Smooth muscle cell (in vitro differentiated cells): ENCODE measurements around the gene ZMIZ1. TPM values are rescaled to one million over a fixed set of nuclear protein-coding genes. Genes with fewer than 3 reads are reported as not detected.

Source experiments
- DNase-seq: peaks from one replicate; lab custom pipeline; 2025; ENCODE audit not compliant: unreplicated experiment; lab: John Stamatoyannopoulos, UW
- H2AFZ ChIP-seq: fragments of 200-600 bp; sonication (generic); 2 replicates; pipeline ENCODE4 v1.6.0; 2016; ENCODE audit warnings: antibody characterized with exemption, low read depth, mild to moderate bottlenecking
- H3F3A ChIP-seq: fragments of 200-600 bp; sonication (generic); 2 replicates; pipeline ENCODE4 v1.6.0; 2017; ENCODE audit warnings: antibody characterized with exemption, low read depth
- H3K27ac ChIP-seq: fragments of 200-600 bp; sonication (generic); 2 replicates; pipeline ENCODE4 v1.5.1; 2016; ENCODE audit warnings: low read depth, mild to moderate bottlenecking
- H3K27me3 ChIP-seq: fragments of 200-600 bp; sonication (generic); 2 replicates; pipeline ENCODE4 v1.6.1; 2016; ENCODE audit warnings: low read depth, mild to moderate bottlenecking
- H3K36me3 ChIP-seq: fragments of 200-600 bp; sonication (generic); 2 replicates; pipeline ENCODE4 v1.5.1; 2016; ENCODE audit warnings: low read depth
- H3K4me1 ChIP-seq: fragments of 200-600 bp; sonication (generic); 2 replicates; pipeline ENCODE4 v1.5.1; 2016; ENCODE audit warnings: low read depth
- H3K4me2 ChIP-seq: fragments of 200-600 bp; sonication (generic); 2 replicates; pipeline ENCODE4 v1.6.0; 2016; ENCODE audit warnings: mild to moderate bottlenecking
- H3K4me3 ChIP-seq: fragments of 200-600 bp; sonication (generic); 2 replicates; pipeline ENCODE4 v1.5.1; 2016; ENCODE audit warnings: mild to moderate bottlenecking
- H3K79me2 ChIP-seq: fragments of 200-600 bp; sonication (generic); 2 replicates; pipeline ENCODE4 v1.6.0; 2016; ENCODE audit warnings: low read depth, mild to moderate bottlenecking
- H3K9ac ChIP-seq: fragments of 200-600 bp; sonication (generic); 2 replicates; pipeline ENCODE4 v1.6.0; 2016; ENCODE audit warnings: low read depth
- H3K9me3 ChIP-seq: fragments of 200-600 bp; sonication (generic); replicated peaks from 2 replicates; pipeline ENCODE4 v1.5.1; 2016; ENCODE audit warnings: low read depth
- H4K20me1 ChIP-seq: fragments of 200-600 bp; sonication (generic); 2 replicates; pipeline ENCODE4 v1.6.0; 2016; ENCODE audit warnings: low read depth
- WGBS: methylation state at CpG from one replicate; pipeline ENCODE4 v1.1.7; 2016; ENCODE audit warnings: low lambda C conversion rate; 5-methylcytosine and 5-hydroxymethylcytosine counted together
- polyA plus RNA-seq: library from polyadenylated mRNA; unstranded; fragments of >200 nt; fragmentation: Nextera tagmentation; extraction: Ambion mirVana; gene quantifications from 2 replicates; pipeline ENCODE4 v1.2.1, GENCODE V29; 2016
- total RNA-seq: library from RNA; depleted of rRNA; stranded (reverse); fragments of >200 nt; gene quantifications from 2 replicates; pipeline ENCODE4 v1.2.3, GENCODE V29; 2014
- TF ChIP-seq, protein P1 (sequence below): fragments of 200-600 bp; sonication (generic); IDR thresholded peaks from 2 replicates; pipeline ENCODE4 v1.5.1; 2017; ENCODE audit warnings: borderline replicate concordance, mild to moderate bottlenecking, antibody characterized with exemption; ENCODE audit not compliant: insufficient read depth, poor library complexity, severe bottlenecking

The ZMIZ1 gene
- total and polyA plus RNA-seq, 2 experiments from 2014 or later, result 24.2 to 31.3 TPM

DNA sequence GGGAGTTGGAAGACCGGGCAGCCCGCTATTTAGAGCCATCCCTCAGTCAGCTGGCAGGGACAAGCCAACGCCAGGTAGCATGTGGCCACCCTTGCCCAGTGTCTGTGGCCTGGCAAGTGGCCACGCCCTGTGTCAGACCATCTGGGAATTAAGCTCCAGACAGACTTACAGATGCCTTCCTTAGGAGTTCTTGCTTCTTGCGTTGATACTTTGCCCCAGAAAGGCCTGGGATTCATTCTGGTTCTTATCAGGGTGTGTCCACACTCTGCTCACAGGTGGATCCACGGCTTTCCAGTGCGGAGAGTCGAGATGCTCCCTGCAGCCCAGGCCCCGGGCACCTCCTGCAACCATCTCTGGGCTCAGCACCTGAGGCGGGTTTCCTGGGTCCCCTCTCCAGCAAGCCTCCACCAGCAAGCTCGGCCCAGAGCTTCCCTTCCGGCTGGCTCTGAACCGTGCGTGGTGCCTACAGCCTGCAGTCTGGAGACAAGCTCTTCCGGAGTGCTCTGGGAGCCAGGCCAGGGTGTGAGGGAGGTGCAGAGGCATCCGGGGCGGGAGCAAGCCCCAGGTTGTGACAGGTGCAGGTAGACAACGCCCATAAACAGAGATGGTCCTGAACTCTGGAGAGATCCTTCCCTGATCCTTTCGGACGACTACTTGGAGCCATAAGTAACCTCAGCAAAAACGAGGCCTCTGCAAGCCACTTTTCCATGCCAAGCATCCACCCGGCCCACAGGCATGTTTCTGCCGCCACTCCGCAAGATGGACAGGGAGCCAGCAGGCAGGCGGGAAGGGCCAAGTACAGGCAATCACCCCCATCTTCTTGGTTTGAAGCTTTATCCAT is 246.2 kb downstream of the ZMIZ1 start:
- Histone ChIP-seq H3K4me1 (peaks cover 12% of the 10 kb centered on the region), H2AFZ (no peak overlapping the region), H3K4me2 (no peak overlapping the region), H3K36me3 (no peaks in the 10 kb centered on the region), H3K9me3 (no peaks in the 10 kb centered on the region), H3F3A (peaks cover 26% of the 10 kb centered on the region), H3K4me3 (no peak overlapping the region), H3K79me2 (no peaks in the 10 kb centered on the region), H4K20me1 (no peaks in the 10 kb centered on the region), H3K27me3 (no peaks in the 10 kb centered on the region), H3K27ac (no peak overlapping the region), H3K9ac (no peak overlapping the region)
- DNase-seq, result no peak
- WGBS, result 97% methylated on average over 25 of the region's 25 CpGs
- TF ChIP-seq, protein P1, sequence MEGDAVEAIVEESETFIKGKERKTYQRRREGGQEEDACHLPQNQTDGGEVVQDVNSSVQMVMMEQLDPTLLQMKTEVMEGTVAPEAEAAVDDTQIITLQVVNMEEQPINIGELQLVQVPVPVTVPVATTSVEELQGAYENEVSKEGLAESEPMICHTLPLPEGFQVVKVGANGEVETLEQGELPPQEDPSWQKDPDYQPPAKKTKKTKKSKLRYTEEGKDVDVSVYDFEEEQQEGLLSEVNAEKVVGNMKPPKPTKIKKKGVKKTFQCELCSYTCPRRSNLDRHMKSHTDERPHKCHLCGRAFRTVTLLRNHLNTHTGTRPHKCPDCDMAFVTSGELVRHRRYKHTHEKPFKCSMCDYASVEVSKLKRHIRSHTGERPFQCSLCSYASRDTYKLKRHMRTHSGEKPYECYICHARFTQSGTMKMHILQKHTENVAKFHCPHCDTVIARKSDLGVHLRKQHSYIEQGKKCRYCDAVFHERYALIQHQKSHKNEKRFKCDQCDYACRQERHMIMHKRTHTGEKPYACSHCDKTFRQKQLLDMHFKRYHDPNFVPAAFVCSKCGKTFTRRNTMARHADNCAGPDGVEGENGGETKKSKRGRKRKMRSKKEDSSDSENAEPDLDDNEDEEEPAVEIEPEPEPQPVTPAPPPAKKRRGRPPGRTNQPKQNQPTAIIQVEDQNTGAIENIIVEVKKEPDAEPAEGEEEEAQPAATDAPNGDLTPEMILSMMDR, result no peak

DNA sequence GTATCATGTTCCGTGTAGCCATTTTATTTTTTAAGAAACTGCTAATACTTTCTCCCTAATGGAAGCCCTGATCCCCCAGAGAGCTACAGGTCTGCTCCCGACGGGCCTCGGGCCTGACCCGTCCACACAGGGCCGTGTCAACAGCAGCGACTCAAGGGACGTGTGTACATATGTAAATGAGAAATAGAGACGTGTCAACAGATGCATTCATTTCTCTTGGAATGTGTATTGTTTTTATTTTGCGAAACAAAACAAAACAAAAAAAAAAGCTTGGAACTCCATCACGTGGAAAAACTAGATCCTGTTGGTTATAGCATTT is 246.8 kb downstream of the ZMIZ1 start:
- Histone ChIP-seq H3K4me1 (peaks cover 12% of the 10 kb centered on the region), H2AFZ (no peak overlapping the region), H3K27me3 (no peaks in the 10 kb centered on the region), H3K4me3 (no peak overlapping the region), H3K9ac (no peak overlapping the region), H3F3A (peaks cover 32% of the 10 kb centered on the region), H3K9me3 (no peaks in the 10 kb centered on the region), H3K36me3 (no peaks in the 10 kb centered on the region), H4K20me1 (no peaks in the 10 kb centered on the region), H3K4me2 (no peak overlapping the region), H3K79me2 (no peaks in the 10 kb centered on the region), H3K27ac (no peak overlapping the region)
- WGBS, result 93% methylated on average over 11 of the region's 11 CpGs
- DNase-seq, result no peak
- TF ChIP-seq, protein P1, result no peak

DNA sequence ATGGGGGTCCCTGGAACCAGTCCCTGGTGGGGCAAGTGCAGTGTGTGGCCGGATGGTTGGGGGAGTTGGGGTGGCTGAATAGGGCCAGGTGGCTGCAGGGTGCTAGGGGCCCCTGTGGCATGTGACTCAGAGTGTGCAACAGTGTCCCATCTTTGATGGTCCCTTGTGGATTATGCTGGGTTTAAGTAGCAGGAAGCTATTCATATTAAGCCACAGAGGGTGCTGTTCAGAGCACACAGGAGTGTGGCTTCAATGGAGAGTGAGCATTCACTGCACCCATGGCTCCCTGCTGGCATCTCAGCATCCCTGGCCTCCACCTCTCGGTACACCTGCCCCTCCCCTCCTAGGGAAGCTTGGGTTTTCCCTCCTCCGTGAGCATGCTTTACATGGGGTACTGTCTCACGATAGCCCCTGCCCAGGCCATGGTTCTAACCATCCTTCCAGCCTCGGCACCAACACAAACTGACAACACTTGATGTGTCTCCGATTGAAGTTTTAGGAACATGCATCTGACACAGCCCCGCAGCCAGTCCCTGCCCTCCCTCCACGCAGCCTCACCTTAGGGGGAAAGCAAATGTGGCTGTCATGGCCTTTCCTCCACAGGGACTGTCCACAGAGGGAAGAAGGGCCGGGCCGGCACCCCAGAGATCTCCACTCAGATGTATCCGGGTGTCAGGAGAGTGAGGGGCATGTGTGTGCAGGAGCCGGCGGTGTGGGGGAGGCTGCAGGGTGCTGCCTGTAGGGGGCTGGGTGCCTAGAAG is 248.1 kb downstream of the ZMIZ1 start:
- H2AFZ ChIP-seq, result no peak overlapping the region

More for the DNA sequence above, 248.1 kb downstream of the ZMIZ1 start:
- H3K36me3 ChIP-seq, result no peaks in the 10 kb centered on the region
- H3F3A ChIP-seq, result peaks cover 32% of the 10 kb centered on the region
- TF ChIP-seq, protein P1, result no peak
- no peaks in the 10 kb centered on the region for H3K9me3 ChIP-seq
- no peaks in the 10 kb centered on the region for H3K27me3 ChIP-seq
- peak overlapping the region; percentile 56 for H3K4me2 ChIP-seq
- H3K4me1 ChIP-seq, result peaks cover 12% of the 10 kb centered on the region
- H3K9ac ChIP-seq, result no peak overlapping the region
- no peaks in the 10 kb centered on the region for H3K79me2 ChIP-seq
- peak overlapping the region; percentile 92 for H3K27ac ChIP-seq
- DNase-seq, result no peak
- H3K4me3 ChIP-seq, result no peak overlapping the region
- H4K20me1 ChIP-seq, result no peaks in the 10 kb centered on the region
- WGBS, result 73% methylated on average over 13 of the region's 13 CpGs
